HepG2 (cell line): ENCODE results near the gene ATP11C. TPM values are rescaled to one million over a fixed set of nuclear protein-coding genes. Genes with fewer than 3 reads are reported as not detected.

Experiments
- ATAC-seq: fragments of 200-7000 bp; cut with Tn5 transposase; 3 replicates; pipeline ENCODE4 v1.9.1; 2020; ENCODE audit warnings: mild to moderate bottlenecking, moderate library complexity
- BruUV-seq: library from RNA; stranded (reverse); fragments of 400-500 nt; replicated peaks from 2 replicates; lab custom pipeline; 2021; lab: Mats Ljungman, UMichigan
- CTCF ChIA-PET: fragments of 300-600 bp; formaldehyde crosslinking; extraction: SDS; loops from one replicate; lab custom pipeline; 2021; ENCODE audit warnings: low total read pairs, inconsistent platforms, low intra/inter-chr PET ratio; lab: Yijun Ruan, JAX
- POLR2A ChIA-PET: fragments of 350-600 bp; sonication (Branson Sonifier 250); formaldehyde crosslinking; loops from one replicate; lab custom pipeline; 2020; ENCODE audit warnings: antibody characterized with exemption, inconsistent platforms; lab: Yijun Ruan, JAX
- DNase-seq: peaks from one replicate; pipeline ENCODE4 v3.0.0-alpha.2; 2015; ENCODE audit warnings: low spot score
- FAIRE-seq: peaks from 3 replicates; lab custom pipeline; 2011; peaks lifted over from hg19 to GRCh38; lab: Jason Lieb, UNC
- H2AFZ ChIP-seq: one replicate; pipeline ENCODE4 v1.6.1; 2011; ENCODE audit warnings: low read length, inconsistent platforms
- H3K27ac ChIP-seq: fragments of 300-600 bp; 3 replicates; pipeline ENCODE4 v1.8.0; 2011; ENCODE audit warnings: mixed run types, mild to moderate bottlenecking, mixed read lengths, low read length, inconsistent platforms; ENCODE audit not compliant: insufficient read depth; ENCODE audit errors: extremely low read length
- H3K27me3 ChIP-seq, 2 experiments: fragments of 200-600 bp in 1 of 2; 2 replicates in 1 of 2; 3 replicates in 1 of 2; pipeline versions ENCODE4 v1.6.0 to v1.8.0; 2011; ENCODE audit warnings: low read length in 2 of 2, mild to moderate bottlenecking in 2 of 2, moderate library complexity in 2 of 2, inconsistent platforms in 1 of 2; ENCODE audit not compliant: insufficient read depth in 2 of 2, control insufficient read depth in 1 of 2
- H3K36me3 ChIP-seq, 2 experiments: fragments of 200-600 bp in 1 of 2; replicated peaks in 1 of 2; 2 replicates in 1 of 2; 3 replicates in 1 of 2; pipeline versions ENCODE4 v1.5.1 to v1.8.0; 2011; ENCODE audit warnings: low read length in 2 of 2, inconsistent platforms in 1 of 2; ENCODE audit not compliant: insufficient read depth in 2 of 2, control insufficient read depth in 1 of 2
- H3K4me1 ChIP-seq: 2 replicates; pipeline ENCODE4 v1.5.1; 2012; ENCODE audit warnings: low read length, inconsistent platforms; ENCODE audit not compliant: insufficient read depth
- H3K4me2 ChIP-seq: 2 replicates; pipeline ENCODE4 v1.6.0; 2011; ENCODE audit warnings: low read depth, low read length, inconsistent platforms
- H3K4me3 ChIP-seq, 3 experiments: fragments of 200-600 bp in 1 of 3; sonication (generic), shearing (Covaris generic) in 1 of 3; replicated peaks in 1 of 3; 2 replicates each; pipeline ENCODE4 v1.5.1; 2011 to 2016; ENCODE audit warnings: low read length in 3 of 3, inconsistent platforms in 2 of 3, low read depth in 2 of 3, mild to moderate bottlenecking in 2 of 3, control low read depth in 1 of 3, mixed read lengths in 1 of 3; ENCODE audit not compliant: insufficient read depth in 1 of 3
- H3K79me2 ChIP-seq: one replicate; pipeline ENCODE4 v1.6.1; 2011; ENCODE audit warnings: low read length, inconsistent platforms; ENCODE audit not compliant: insufficient read depth
- H3K9ac ChIP-seq: 2 replicates; pipeline ENCODE4 v1.6.0; 2011; ENCODE audit warnings: mild to moderate bottlenecking, low read depth, low read length, inconsistent platforms; ENCODE audit not compliant: insufficient read depth
- H3K9me3 ChIP-seq: 2 replicates; pipeline ENCODE4 v1.5.1; 2012; ENCODE audit warnings: mild to moderate bottlenecking, low read length
- H4K20me1 ChIP-seq: 2 replicates; pipeline ENCODE4 v1.6.0; 2011; ENCODE audit warnings: inconsistent platforms, mild to moderate bottlenecking, low read length, moderate library complexity; ENCODE audit not compliant: insufficient read depth
- ELF1 ChIP-seq: sonication (generic); formaldehyde crosslinking; IDR thresholded peaks from 2 replicates; pipeline ENCODE4 v1.4.0; 2020; ENCODE audit warnings: missing genetic modification reagents
- PBX3 ChIP-seq: sonication (generic); formaldehyde crosslinking; IDR thresholded peaks from 2 replicates; pipeline ENCODE4 v1.8.1; 2023; ENCODE audit warnings: missing genetic modification reagents, inconsistent platforms, borderline replicate concordance
- TSC22D2 ChIP-seq: sonication (generic); formaldehyde crosslinking; IDR thresholded peaks from 2 replicates; pipeline ENCODE4 v1.5.1; 2020; ENCODE audit warnings: missing genetic modification reagents, mild to moderate bottlenecking, borderline replicate concordance
- ZBTB14 ChIP-seq: sonication (generic); formaldehyde crosslinking; IDR thresholded peaks from 2 replicates; pipeline ENCODE4 v1.4.0; 2020; ENCODE audit warnings: missing genetic modification reagents
- ZNF598 ChIP-seq: sonication (generic); formaldehyde crosslinking; IDR thresholded peaks from 2 replicates; pipeline ENCODE4 v1.5.1; 2020; ENCODE audit warnings: mild to moderate bottlenecking, missing genetic modification reagents, borderline replicate concordance
- WGBS: methylation state at CpG from one replicate; pipeline ENCODE4 v1.1.6; 2017; ENCODE audit warnings: low lambda C conversion rate; 5-methylcytosine and 5-hydroxymethylcytosine counted together
- in situ Hi-C: cut with HindIII; loops from 2 replicates; pipeline ENCODE4 v1.10.0; 2017; ENCODE audit warnings: low pct_unique_long_range_greater_than_20kb; ENCODE audit not compliant: extremely low pct_ligation_motif_present
- intact Hi-C: fragments of 100-400 bp; cut with micrococcal nuclease; formaldehyde crosslinking; loops from one replicate; pipeline ENCODE4 v1.10.0; 2022; ENCODE audit not compliant: unreplicated experiment
- polyA plus RNA-seq, 8 experiments: library from polyadenylated mRNA; depleted of rRNA in 3 of 8; stranded (reverse) in 7 of 8; unstranded in 1 of 8; fragments of >200 nt; fragmentation: Illumina TruSeq in 4 of 8; extraction: Trizol in 4 of 8; gene quantifications; 2 replicates each; pipeline versions ENCODE4 v1.2.1 to v1.2.3, GENCODE V29; 2011 to 2016; ENCODE audit warnings: low read depth in 4 of 8, missing spikeins in 1 of 8, mixed read lengths in 1 of 8; ENCODE audit not compliant: insufficient read depth in 1 of 8
- total RNA-seq, 5 experiments: library from RNA; depleted of rRNA; stranded (reverse); fragments of >200 nt; fragmentation: Illumina TruSeq; extraction: Trizol; gene quantifications; 2 replicates each; pipeline ENCODE4 v1.2.3, GENCODE V29; 2016; ENCODE audit warnings: low read depth in 1 of 5

The ATP11C gene
- total and polyA plus RNA-seq, 2 of the 13 experiments (the other 11 are each of a cell fraction or from before 2014, with no cell fraction given) = 8.5 to 16.9 TPM

DNA sequence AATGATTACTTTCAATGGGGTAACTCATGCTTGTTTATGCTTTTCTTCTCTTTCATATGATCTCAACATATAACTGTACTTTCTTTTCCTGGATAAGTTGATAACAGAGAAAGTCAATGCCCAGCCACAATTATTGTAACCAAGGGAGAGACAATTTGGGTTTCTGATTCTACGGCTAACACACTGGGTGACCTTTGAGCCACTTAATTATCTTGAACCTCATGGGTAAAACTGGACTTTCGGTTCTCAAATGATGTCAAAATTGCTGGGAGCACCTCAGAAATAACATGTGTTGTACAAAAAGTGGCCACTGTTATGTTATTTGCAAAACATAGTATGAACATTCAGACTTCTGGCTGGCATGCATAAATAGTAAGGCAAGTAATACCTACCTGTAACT lies 145.3 kb downstream of the ATP11C start (continued):
- no peak for TF ChIP-seq PBX3 (CRISPR knock-in tag)
- no peak for TF ChIP-seq ELF1 (CRISPR knock-in tag)
- TF ChIP-seq ZNF598 (CRISPR knock-in tag) = no peak
- no peak for TF ChIP-seq TSC22D2 (CRISPR knock-in tag)

- Histone ChIP-seq H3K9ac (no peak overlapping the region), H3K4me2 (no peak overlapping the region), H3K4me3 (no peak overlapping the region), H3K36me3 (peaks cover 0 to 4% of the 10 kb centered on the region in 2 experiments; a peak in 2 of 5 replicates)
- no peak for FAIRE-seq
- intact Hi-C loops = no loop called here
- no TSS peak for BruUV-seq
- CTCF ChIA-PET = no interaction called here
- no peak for ATAC-seq
- POLR2A ChIA-PET = no interaction called here
- no peak for TF ChIP-seq ZBTB14 (CRISPR knock-in tag)
- TF ChIP-seq, all 625 proteins: peak for 0
- WGBS = 83% methylated on average over 1 of the region's 1 CpG
- Histone ChIP-seq H3K4me1 (no peaks in the 10 kb centered on the region), H3K79me2 (no peaks in the 10 kb centered on the region), H3K27ac (no peak overlapping the region), H3K27me3 (no peaks in the 10 kb centered on the region), H3K9me3 (no peaks in the 10 kb centered on the region), H4K20me1 (no peaks in the 10 kb centered on the region), H2AFZ (no peak overlapping the region)
- no peak for DNase-seq
- in situ Hi-C loops = no loop called here
Measured at GRCh38 chrX:139784807-139785206, 148.0 kb downstream of the ATP11C start.
